Stimulated activated CD4-positive, alpha-beta T cell treated with anti-CD3 and anti-CD28 coated beads, TNF-alpha, amount 100 ng/mL, for 1 hour (primary cell): ENCODE measurements around the gene RNMT.
A peak's percentile ranks its signal among the peaks of the same experiment; 100 is the strongest.
"Not testable (repeated sequence)": the region's sequence is repeated elsewhere in the genome, so short reads cannot be mapped to it uniquely, and the experiment has no call there.

Experiments used
- DNase-seq, 3 donors: peaks; one replicate each; pipeline ENCODE4 v3.0.0-alpha.2; 2020; ENCODE audit warnings: low read depth in 3 of 3, low spot score in 1 of 3

RNMT gene

GRCh38 chr18:13730481-13730880 is 4.0 kb downstream of the RNMT start:
- no peak for DNase-seq

- no peak for DNase-seq
Observed at GRCh38 chr18:13735681-13736080, 9.2 kb downstream of the RNMT start.

- no peak for DNase-seq
Observed at GRCh38 chr18:13745696-13746095, 19.2 kb downstream of the RNMT start.

GRCh38 chr18:13746633-13747032 is 20.2 kb downstream of the RNMT start:
- no peak for DNase-seq

GRCh38 chr18:13751599-13751998 is 25.1 kb downstream of the RNMT start:
- DNase-seq = not testable (repeated sequence)

GRCh38 chr18:13756261-13756660 is 29.8 kb downstream of the RNMT start:
- no peak for DNase-seq

GRCh38 chr18:13756671-13757070 is 30.2 kb downstream of the RNMT start:
- DNase-seq = no peak

- no peak for DNase-seq
Observed at GRCh38 chr18:13758622-13759021, 32.1 kb downstream of the RNMT start.

GRCh38 chr18:13760047-13760446 is 33.6 kb downstream of the RNMT start:
- no peak for DNase-seq

- DNase-seq = no peak
Observed at GRCh38 chr18:13762690-13763439, 36.4 kb downstream of the RNMT start.

- no peak for DNase-seq
Observed at GRCh38 chr18:13775058-13775457, 48.6 kb downstream of the RNMT start.

- no peak for DNase-seq
Observed at GRCh38 chr18:13791181-13791580, 64.7 kb downstream of the RNMT start.

GRCh38 chr18:13793819-13794218 is 67.3 kb downstream of the RNMT start:
- no peak for DNase-seq

GRCh38 chr18:13796515-13796914 is 70.0 kb downstream of the RNMT start:
- no peak for DNase-seq

- no peak for DNase-seq
Observed at GRCh38 chr18:13797157-13797611, 70.7 kb downstream of the RNMT start.

GRCh38 chr18:13799396-13799795 is 72.9 kb downstream of the RNMT start:
- no peak for DNase-seq

GRCh38 chr18:13800505-13801259 is 74.2 kb downstream of the RNMT start:
- peak in 2 of 3 donors; percentile 17 for DNase-seq

- no peak for DNase-seq
Observed at GRCh38 chr18:13801260-13801601, 74.8 kb downstream of the RNMT start.

GRCh38 chr18:13804305-13804704 is 77.8 kb downstream of the RNMT start:
- DNase-seq = no peak

- no peak for DNase-seq
Observed at GRCh38 chr18:13808294-13809042, 82.0 kb downstream of the RNMT start.

- DNase-seq = no peak
Observed at GRCh38 chr18:13809043-13809430, 82.6 kb downstream of the RNMT start.
